Progenitor cell of endocrine pancreas (in vitro differentiated cells): Measurements from ENCODE around the gene MYO10. TPM values are rescaled to one million over a fixed set of nuclear protein-coding genes. Genes with fewer than 3 reads are reported as not detected.

ENCODE experiments used
- DNase-seq: peaks from one replicate; pipeline ENCODE4 v3.0.0; 2021; ENCODE audit warnings: low spot score; ENCODE audit not compliant: unreplicated experiment
- H3K27ac Mint-ChIP-seq: 2 replicates; pipeline ENCODE4 v1.8.0; 2021; ENCODE audit warnings: mild to moderate bottlenecking, moderate library complexity, mixed read lengths
- H3K27me3 Mint-ChIP-seq: 2 replicates; pipeline ENCODE4 v1.8.0; 2021; ENCODE audit warnings: mixed read lengths
- H3K36me3 Mint-ChIP-seq: 2 replicates; pipeline ENCODE4 v1.8.0; 2022; ENCODE audit warnings: mixed read lengths; ENCODE audit not compliant: insufficient read depth
- H3K4me1 Mint-ChIP-seq: 2 replicates; pipeline ENCODE4 v1.8.0; 2021; ENCODE audit warnings: low read depth, mixed read lengths
- H3K4me3 Mint-ChIP-seq: 2 replicates; pipeline ENCODE4 v1.8.0; 2021; ENCODE audit warnings: low read depth, mild to moderate bottlenecking, moderate library complexity, mixed read lengths
- H3K9me3 Mint-ChIP-seq: 2 replicates; pipeline ENCODE4 v1.8.0; 2021; ENCODE audit warnings: low read depth, mixed read lengths
- CTCF ChIP-seq: fragments of 200-600 bp; sonication (generic); IDR thresholded peaks from one replicate; pipeline ENCODE4 v1.5.0; 2021; ENCODE audit warnings: antibody characterized with exemption, mild to moderate bottlenecking; ENCODE audit not compliant: unreplicated experiment
- total RNA-seq: library from RNA; stranded (reverse); gene quantifications from 2 replicates; pipeline ENCODE4 v1.2.1, GENCODE V29; 2021

Gene MYO10
- total RNA-seq, 1 donor from 2014 or later = 88.0 TPM

- no peaks in the 10 kb centered on the region for H3K27me3 Mint-ChIP-seq
- peak overlapping the region; percentile 20 for H3K4me3 Mint-ChIP-seq
- TF ChIP-seq CTCF = no peak
- H3K36me3 Mint-ChIP-seq = peaks cover 27% of the 10 kb centered on the region
- peak overlapping the region; percentile 93 for H3K27ac Mint-ChIP-seq
- H3K4me1 Mint-ChIP-seq = peaks cover 55% of the 10 kb centered on the region
- DNase-seq = no peak
- H3K9me3 Mint-ChIP-seq = peaks cover 4% of the 10 kb centered on the region
Measured at GRCh38 chr5:16733331-16734006, 202.6 kb downstream of the MYO10 start.

- DNase-seq = no peak
- Mint-ChIP-seq H3K4me1 (peaks cover 54% of the 10 kb centered on the region), H3K27ac (no peak overlapping the region), H3K4me3 (no peak overlapping the region), H3K36me3 (peaks cover 27% of the 10 kb centered on the region), H3K9me3 (peaks cover 4% of the 10 kb centered on the region), H3K27me3 (no peaks in the 10 kb centered on the region)
- TF ChIP-seq CTCF = no peak
Measured at GRCh38 chr5:16732356-16732755, 203.7 kb downstream of the MYO10 start.

- Mint-ChIP-seq H3K9me3 (peaks cover 12% of the 10 kb centered on the region), H3K4me1 (peaks cover 32% of the 10 kb centered on the region), H3K4me3 (no peak overlapping the region), H3K27ac (peak overlapping the region; percentile 75), H3K36me3 (peaks cover 38% of the 10 kb centered on the region), H3K27me3 (no peaks in the 10 kb centered on the region)
- TF ChIP-seq CTCF = no peak
- no peak for DNase-seq
Measured at GRCh38 chr5:16727755-16728325, 208.2 kb downstream of the MYO10 start.

GRCh38 chr5:16726538-16726946, 209.5 kb downstream of the MYO10 start:
- Mint-ChIP-seq H3K9me3 (peaks cover 12% of the 10 kb centered on the region), H3K27ac (no peak overlapping the region), H3K27me3 (no peaks in the 10 kb centered on the region), H3K4me3 (no peak overlapping the region), H3K36me3 (peaks cover 31% of the 10 kb centered on the region), H3K4me1 (peaks cover 36% of the 10 kb centered on the region)
- TF ChIP-seq CTCF = no peak
- DNase-seq = no peak

- no peak for DNase-seq
- Mint-ChIP-seq H3K27ac (no peak overlapping the region), H3K27me3 (no peaks in the 10 kb centered on the region), H3K9me3 (peaks cover 12% of the 10 kb centered on the region), H3K36me3 (peaks cover 29% of the 10 kb centered on the region), H3K4me1 (peaks cover 44% of the 10 kb centered on the region), H3K4me3 (no peak overlapping the region)
- no peak for TF ChIP-seq CTCF
Measured at GRCh38 chr5:16725575-16725974, 210.5 kb downstream of the MYO10 start.
